DMS53 treated with DMSO at 0.1 percent for 48 hours (cell line): ENCODE data around the gene HERC2.

Experiments used
- DNase-seq: peaks from one replicate; lab custom pipeline; 2025; ENCODE audit not compliant: unreplicated experiment; lab: John Stamatoyannopoulos, UW

The HERC2 gene

DNA sequence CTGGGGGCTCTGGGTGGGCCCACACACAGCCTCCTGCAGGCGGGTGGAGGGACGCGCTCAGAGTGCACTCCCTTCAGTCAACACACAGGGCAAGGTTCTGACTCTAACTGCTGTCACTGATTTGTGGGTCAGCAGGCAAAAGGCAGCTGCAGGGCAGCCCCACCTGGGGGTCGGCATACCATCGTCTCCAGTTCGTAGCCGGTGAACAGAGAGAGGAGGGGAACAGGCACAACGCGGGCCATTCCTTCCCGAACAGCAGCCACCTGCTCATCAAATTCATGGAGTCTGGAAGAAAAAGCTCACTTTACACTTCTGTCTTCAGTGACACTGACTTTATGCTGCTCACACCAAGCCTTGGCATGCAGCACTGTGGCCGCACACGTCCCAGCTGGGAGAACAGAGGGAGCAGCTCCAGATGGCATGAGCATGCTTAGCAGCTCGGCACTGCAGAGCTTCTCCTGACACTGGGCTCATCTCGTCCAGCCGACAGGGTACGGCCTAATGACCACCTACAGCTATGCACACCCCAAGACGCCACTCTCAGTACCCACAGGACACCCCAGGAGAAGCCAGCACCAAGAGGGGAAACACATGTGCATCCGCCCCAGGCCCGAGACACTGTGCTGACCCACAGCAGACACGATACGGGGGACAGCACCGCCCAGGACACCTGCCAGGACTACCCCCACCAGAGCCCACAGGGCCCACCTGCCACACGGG is 208.4 kb downstream of the HERC2 start:
- DNase-seq, result no peak

DNA sequence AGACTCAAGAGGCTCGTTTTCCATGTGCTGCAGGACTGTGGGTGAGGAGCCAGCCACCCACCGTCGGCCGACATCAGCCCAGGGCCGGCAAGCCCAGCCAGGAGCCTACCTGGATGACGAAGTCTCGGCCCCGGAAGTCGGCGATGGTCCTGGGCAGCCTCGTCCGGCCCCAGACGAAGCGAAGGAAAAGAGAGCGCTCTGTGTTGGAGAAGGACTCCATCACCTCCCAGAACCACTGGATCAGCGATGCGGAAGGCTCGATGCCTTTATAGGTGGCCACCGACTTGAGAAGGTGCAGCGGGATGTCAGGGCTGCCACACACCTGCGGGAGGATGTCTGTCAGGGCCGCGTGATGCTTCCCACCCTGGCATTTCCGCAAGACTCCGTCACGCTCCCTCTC is 209.0 kb downstream of the HERC2 start:
- no peak for DNase-seq

DNA sequence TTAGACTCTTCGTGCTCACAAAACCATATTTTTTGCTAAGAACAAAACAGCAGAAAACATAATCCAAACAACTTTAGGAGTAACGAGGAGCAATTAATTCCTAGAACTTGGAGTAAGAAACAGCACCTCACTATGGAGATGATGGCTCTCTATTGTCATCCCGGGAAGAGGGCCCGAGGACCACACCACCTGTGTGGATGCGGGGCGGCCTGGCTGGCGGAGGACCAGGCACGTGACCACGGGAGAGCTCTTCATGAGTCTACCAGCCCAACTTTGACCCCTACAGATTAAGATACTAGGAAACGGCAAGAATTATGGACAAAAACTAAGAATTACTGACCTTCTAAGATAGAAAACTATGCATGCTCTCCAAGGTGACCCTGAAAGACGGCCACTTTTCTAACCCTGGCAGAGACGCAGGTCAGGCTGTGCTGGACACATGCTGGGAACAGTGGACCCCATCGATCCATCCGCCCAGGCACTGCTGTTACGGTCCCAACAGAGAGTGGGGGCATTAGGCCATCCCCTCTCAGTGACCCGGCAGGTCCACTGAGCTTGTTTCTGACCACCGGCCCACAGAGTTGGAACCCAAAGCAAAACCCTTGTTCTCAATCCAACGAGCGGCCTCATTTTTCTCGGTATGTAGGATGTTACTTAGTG is 209.7 kb downstream of the HERC2 start:
- no peak for DNase-seq

DNA sequence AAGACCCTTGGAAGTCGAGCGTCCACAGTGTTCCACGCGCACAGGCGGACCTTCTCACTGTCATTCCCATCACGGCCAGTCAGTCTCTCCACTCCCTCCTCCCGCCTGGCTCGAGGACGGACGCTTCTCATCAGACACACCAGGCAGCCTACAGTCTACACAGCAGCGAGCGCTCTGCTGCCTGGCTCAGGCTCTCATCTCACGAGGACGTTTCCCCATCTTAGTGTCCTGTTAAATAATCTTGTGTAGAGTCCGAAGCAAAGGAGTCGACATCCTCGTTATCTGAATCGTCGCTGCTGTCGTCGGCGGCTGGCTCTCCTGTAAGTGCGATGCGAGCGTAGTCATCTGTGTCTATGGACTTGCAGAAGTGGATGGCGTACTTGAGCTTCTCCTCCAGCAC is 210.4 kb downstream of the HERC2 start:
- no peak for DNase-seq

DNA sequence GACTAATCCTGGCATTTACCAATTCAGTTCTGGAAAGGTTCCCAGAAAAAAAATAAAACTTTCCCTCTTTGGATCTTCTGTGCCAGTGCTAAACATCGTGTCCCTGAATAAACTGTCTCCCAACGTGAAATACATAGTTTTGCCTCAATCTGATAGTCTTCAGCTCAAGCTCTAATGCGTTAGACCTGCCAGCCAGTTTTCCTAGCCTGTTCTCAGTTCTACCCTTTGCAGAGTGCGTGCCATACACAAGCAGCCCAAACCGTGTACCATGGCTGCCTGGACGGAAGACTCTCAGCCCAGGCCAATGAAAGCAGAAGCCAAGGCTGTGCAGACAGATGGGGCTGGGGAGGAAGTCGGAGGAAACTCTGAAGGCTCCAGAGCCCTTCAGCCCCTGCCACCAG is 211.5 kb downstream of the HERC2 start:
- no peak for DNase-seq

DNA sequence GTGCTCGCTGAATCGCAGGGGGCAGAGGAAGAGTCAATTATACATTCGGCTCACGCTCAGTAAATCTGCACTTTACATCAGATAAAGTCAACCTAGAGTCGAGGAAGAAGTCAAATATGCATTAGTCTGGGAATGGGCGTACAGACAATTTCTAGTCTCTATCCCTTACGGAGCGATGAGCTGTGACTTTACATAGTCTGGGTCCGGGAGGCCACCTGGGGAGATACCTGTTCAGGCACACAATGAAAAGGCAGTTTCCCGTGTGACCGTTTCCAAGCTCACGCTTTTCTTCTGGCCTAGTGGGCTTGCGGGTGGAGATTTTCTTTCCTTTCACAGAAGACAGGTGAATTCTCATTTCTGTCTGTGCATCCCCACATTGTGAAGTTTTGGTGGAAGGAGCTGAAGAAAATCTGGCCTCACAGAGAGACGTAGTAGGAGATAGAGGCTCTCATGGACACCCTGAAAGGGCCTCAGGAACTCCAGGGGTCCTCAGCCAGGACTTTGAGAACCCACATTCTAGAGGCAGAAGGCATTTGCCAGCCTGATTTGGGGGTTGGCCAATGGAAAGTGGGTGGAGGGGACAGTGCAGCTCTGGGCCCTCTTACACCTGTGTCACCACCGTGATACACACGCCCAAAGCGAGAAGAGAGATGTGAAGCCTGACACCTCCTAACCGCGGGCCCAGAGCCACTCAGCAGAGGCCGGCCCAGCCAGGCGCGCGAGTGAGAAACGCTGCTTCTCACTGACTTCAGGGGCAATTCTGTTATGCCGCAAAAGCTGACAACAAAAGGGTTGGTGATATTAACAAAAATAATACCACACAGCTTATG is 212.1 kb downstream of the HERC2 start:
- no peak for DNase-seq

DNA sequence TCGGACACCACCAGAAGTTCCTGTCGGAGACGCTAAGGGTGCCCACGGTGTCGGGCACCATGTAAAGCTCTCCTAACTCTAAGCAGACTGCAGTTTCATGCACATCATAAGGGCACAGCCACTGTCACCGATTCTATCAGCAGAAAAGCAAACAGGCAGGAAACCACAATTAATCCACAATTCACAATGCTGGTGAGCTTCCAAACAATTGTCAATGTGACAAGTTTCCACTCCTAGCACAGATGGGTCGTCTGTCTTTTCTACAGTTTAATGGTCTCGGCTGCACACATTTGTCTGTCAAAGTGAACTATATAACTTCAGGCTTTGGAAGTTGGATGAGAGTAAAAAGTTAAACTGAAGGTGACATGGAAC is 214.1 kb downstream of the HERC2 start:
- no peak for DNase-seq

DNA sequence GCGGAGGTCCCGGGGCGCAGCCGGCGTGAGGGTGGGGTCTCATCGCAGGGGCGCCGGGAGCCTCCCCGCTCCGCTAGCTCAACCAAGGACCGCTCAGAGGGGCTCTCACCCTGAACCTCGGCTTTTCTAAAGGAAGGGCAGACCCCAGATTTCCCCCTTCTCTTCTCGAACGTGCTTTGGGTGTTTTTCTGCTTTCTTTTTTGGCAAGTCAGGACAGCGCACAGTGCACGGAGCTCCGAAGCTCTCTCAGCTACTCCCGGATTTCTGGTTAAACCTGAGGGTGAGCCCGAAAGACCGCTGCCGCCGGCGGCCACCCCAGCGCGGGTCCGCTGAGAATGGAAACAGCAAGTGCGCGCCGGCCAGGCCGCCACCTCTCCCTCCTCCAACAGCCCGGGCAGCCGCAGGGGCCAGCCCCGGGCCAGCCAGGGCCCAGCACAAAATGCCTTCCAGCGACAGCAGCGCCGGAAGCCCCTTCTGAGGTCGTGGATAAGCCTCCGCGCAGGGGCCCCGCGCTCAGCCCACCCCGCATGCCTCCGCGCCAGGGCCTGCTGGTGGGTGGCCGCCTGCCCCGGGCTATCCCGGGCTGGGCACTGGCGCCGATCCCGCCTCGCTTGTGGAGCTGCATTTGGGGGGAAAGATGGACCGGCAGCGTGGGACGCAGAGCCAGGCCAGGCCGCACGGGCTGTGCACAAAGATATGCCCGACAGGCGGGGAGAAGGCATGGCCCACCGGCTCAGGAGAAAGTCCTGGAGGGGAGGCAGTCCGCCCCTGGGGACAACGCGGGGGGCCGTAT is 214.7 kb downstream of the HERC2 start:
- DNase-seq, result no peak

DNA sequence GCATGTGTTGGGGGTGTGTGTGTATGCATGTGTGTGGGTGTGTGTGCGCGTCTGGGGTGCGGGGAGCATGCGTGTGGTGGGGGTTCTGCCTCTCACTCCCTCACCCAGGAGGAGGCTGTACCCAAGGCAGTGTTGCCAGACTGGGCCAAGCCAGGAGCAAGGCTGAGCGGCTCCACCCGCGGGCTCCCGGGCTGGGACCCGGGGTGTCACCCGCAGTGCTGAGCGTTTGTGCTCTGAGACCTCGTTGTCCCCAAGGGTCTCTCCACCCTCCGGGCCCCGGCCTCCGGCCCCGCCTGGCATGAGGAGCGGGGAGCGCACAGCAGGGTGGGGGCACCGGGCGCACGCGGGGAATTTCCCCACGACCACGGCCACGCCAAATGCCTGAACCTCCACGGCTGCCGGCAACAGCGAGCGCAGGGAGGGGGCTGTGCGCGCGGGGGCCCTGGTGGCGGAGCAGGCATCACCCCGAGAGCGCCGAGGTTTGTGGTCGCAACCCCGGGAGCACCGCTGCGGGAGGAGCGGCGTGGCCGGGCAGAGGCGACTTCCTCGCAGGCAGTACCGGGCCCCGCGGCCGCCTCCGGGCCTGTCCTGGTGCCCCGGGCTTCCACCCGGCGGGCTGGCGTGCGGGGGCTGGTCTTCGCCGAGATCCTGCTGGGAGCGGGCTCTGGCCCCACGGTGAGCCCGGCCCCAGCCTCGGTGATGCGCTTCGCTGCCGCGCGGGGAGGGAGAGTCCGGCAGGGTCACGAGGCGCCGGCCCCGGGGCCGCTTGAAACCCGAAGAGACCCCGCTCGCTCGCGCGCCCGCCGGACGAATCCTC is 215.5 kb downstream of the HERC2 start:
- DNase-seq, result no peak

DNA sequence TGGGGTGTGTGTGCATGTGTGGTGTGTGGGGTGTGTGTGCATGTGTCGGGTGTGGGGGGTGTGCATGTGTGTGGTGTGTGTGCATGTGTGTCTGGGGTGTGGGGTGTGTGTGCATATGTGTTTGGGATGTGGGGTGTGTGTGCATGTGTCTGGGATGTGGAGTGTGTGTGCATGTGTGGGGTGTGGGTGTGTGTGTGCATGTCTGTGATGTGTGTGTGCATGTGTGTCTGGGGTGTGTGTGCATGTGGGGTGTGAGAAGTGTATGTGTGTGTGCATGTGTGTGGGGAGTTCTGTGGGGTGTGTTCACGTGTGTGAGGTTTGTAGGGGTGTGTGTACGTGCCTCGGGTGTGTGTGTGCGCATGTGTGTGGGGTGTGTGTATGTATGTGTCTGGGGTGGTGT is 216.2 kb downstream of the HERC2 start:
- no peak for DNase-seq

DNA sequence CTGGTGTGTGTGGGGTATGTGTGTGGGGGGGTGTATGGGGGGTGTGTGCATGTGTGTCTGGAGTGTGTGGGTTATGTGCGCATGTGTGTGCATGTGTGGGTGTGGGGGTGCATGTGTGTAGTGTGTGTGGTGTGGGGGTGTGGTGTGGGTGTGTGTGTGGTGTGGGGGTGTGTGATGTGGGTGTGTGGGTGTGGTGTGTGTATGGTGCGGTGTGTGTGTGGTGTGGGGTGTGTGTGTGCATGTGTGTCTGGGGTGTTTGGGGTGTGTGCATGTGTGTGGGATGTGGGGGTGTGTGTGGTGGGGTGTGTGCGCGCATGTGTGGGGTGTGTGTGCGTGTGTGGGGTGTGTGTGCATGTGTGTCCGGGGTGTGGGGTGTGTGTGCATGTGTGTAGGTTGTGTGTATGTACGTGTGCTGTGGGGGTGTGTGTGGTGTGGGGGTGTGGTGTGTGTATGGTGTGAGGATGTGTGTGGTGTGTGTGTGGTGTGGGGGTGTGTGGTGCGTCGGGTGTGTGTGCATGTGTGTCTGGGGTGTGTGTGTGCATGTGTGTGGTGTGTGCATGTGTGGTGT is 216.7 kb downstream of the HERC2 start:
- DNase-seq, result no peak

DNA sequence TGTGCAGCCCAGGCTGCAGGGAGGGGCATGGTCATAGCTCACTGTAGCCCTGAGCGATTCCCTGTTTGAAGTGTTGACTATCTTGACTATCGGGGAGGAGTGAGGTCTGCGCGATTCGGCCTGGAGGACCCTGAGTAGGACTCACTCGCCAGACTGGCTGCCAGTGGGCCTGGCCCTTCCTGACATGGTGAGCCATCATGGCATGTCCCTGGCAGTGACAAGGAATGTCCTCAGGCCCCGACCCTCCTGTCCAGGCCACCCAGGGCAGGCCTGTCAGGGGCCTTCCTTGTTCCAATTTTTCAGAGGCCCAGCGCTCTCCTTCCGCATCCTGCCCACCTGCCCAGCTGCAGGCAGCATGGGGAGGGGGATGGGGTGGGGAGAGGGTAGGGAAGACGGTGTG is 217.7 kb downstream of the HERC2 start:
- no peak for DNase-seq

DNA sequence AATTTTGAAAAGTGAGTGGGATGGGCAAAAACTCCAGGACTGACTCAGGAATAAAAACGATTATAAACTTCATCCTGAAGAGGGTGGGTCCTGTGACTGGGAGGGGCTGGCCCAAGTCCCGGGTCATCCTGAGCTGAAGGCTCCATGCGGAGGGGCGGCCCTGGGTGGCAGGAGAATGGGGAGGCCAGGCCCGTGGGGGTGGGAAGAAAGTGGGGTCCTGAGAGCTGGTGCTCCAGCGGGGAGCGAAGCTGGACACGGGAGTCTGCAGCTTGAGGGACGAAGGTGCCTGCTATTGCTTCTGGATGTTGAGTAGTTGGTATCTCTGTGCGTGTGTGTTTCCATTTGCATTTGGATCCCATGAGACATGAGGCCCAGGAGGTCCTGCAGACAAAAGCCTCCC is 218.1 kb downstream of the HERC2 start:
- no peak for DNase-seq

DNA sequence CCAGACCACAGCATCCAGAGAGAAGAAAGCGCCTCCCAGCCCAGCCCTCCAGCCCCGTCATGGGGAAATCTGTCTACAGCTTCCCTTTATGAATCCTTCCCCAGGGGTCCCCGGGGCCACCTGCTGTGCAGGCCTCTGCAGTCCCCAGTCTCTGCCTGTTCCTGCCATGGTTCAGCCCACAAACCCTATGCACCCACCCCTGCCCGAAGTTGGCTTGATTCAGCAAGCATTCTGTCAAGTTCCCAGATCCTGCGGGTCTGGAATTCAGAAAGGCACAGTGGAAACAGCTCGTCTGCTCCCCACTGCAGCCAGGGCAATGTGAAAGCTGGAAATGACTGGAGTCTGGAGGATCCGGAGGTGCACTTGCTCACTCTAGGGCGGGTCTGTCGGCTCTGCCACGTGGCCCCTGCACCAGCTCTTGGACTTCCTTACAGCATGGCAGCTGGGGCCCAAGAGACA is 220.0 kb downstream of the HERC2 start:
- no peak for DNase-seq

DNA sequence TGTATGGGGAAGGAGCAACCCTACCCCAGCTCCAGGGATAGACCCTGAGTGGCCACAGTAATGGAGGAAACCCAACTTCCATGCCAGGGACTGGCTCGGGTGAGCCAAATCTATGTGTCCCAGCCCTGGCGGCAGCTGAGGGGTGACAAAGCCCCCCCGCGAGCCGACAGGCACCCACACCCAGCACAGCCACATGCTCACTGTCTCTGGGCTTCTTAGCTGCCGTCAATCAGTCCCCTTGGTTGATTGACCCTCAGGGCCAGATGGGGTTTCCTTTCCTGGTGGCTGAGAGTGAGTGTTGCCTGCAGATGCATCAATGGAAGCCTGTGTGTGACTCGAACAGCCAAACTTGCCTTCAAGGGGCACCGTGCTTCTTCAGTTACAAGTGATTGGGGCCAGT is 220.8 kb downstream of the HERC2 start:
- DNase-seq, result no peak

DNA sequence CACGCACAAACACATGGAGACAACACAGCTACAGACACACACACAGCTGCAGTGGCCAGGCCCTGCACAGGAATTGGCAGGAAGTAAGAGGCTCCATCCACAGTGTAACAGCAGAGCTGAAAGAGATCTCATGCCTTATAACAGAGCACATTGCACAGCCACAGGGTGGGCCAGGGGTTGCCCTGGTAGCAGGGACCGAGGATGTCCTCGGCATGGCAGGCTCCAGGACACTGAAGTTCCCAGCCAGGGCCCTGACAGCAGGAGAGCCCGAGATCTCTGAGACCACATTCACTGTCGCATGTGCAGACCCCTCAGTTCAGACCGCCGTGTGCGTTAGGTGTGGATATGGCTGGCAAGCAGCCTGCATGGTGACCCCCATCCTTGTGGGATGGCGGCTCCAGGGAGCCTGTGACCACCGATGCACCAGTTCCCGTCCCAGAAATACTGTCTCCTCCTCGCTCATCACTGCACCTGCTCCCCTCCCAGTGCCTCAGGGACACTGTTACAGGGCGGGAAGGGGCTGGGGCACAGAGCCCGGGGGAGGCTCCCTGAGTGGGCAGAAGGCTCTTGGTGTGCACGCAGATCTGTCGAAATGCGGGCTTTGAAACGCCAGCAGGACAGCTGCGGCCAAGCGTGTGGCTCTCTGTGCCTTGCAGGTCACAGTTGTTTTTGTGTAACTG is 221.3 kb downstream of the HERC2 start:
- DNase-seq, result no peak

DNA sequence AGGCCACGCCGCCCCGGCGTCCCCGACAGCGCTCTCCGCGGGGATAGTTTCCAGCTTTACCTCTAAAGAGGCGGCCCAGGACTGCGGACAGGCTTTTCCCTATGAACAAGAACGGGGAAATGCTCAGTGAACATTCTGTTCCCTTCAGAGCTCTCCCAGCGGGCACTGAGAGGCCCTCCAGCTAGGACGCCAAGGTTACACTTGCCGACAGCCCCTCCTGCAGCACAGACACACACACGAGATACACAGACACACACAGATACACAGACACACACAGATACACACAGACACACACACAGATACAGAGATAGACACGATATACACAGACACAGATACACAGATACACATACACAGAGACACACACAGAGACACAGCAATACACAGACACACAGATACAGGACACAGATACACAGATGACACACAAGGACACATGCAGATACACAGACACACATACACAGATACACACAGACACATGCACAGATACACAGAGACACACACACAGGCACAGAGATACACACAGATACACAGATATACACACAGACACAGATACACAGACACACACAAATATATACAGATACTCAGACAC is 222.3 kb downstream of the HERC2 start:
- no peak for DNase-seq

DNA sequence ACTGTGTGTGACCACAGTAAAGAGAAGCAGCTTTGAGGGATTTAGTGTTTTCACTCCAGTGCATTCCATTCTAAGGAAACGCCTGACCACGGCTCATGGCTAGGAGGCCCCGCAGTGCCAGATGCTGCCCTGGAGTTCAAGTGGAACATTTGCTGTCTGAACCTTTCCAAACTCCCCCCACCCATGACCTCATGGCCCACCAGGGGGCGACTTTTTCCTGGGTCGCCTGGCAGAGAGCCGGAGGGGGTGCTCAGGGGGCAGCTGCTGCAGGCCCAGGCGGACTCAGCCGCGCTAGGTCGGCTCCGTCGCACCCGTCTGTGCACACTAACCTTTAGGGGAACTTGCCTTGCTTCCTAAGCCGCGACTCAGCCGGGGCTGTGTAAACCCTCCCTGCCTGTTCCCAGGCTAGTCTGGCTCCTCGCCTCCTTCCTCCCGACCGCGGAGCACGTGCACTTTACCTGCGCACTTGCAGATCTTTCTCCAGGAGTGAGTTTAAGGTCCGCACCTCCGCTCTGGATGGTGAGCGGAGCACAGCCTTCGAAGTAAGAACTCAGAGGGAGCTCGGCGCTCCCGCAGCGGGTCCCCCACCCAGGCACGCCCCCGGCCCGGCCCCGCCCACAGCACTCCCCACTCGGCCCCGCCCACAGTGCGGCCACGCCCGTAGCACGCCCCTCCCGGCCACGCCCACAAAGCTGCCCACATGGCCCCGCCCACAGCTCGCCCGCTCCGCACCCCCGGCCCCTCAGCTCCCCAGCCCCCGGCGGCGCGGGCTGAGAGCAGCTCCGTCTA is 223.0 kb downstream of the HERC2 start, which contains the start of gene OCA2:
Gene OCA2, minus strand, starts transcription at position 550 of the 789 bp plus-strand sequence. CDS start 17,441 bp downstream, outside the sequence.
- peak; percentile 20 for DNase-seq
